T1000 (cell line): Measurements from ENCODE around the gene PDK2.

Source experiments
- DNase-seq: peaks from one replicate; lab custom pipeline; 2025; ENCODE audit warnings: mixed read lengths; lab: John Stamatoyannopoulos, UW

Gene PDK2

GRCh38 chr17:50149417-50150353 is 54.5 kb downstream of the PDK2 start:
- DNase-seq: no peak

GRCh38 chr17:50150354-50151040 is 55.3 kb downstream of the PDK2 start, which contains the start of gene PPP1R9B:
PPP1R9B (minus strand) TSS chr17:50150677; CDS start chr17:50150513, 164 bp downstream.
- no peak for DNase-seq

GRCh38 chr17:50151041-50151936 is 56.1 kb downstream of the PDK2 start:
- DNase-seq: peak; percentile 80

- DNase-seq: peak; percentile 68
Observed at GRCh38 chr17:50151937-50152547, 56.9 kb downstream of the PDK2 start.

- DNase-seq: no peak
Observed at GRCh38 chr17:50152736-50153135, 57.6 kb downstream of the PDK2 start.

- no peak for DNase-seq
Observed at GRCh38 chr17:50153650-50154575, 58.8 kb downstream of the PDK2 start.

- no peak for DNase-seq
Observed at GRCh38 chr17:50154604-50155003, 59.5 kb downstream of the PDK2 start.

GRCh38 chr17:50155115-50155819 is 60.1 kb downstream of the PDK2 start:
- DNase-seq: no peak

- no peak for DNase-seq
Observed at GRCh38 chr17:50157891-50158290, 62.7 kb downstream of the PDK2 start.

- peak; percentile 94 for DNase-seq
Observed at GRCh38 chr17:50161023-50161910, 66.1 kb downstream of the PDK2 start.
